HG03103 (cell line): ENCODE data around the gene SERGEF.

Experiments used
- ATAC-seq: cut with Tn5 transposase; IDR thresholded peaks from one replicate; pipeline ENCODE4 v1.9.1; 2021; ENCODE audit warnings: low read depth; ENCODE audit not compliant: unreplicated experiment

Gene SERGEF

DNA sequence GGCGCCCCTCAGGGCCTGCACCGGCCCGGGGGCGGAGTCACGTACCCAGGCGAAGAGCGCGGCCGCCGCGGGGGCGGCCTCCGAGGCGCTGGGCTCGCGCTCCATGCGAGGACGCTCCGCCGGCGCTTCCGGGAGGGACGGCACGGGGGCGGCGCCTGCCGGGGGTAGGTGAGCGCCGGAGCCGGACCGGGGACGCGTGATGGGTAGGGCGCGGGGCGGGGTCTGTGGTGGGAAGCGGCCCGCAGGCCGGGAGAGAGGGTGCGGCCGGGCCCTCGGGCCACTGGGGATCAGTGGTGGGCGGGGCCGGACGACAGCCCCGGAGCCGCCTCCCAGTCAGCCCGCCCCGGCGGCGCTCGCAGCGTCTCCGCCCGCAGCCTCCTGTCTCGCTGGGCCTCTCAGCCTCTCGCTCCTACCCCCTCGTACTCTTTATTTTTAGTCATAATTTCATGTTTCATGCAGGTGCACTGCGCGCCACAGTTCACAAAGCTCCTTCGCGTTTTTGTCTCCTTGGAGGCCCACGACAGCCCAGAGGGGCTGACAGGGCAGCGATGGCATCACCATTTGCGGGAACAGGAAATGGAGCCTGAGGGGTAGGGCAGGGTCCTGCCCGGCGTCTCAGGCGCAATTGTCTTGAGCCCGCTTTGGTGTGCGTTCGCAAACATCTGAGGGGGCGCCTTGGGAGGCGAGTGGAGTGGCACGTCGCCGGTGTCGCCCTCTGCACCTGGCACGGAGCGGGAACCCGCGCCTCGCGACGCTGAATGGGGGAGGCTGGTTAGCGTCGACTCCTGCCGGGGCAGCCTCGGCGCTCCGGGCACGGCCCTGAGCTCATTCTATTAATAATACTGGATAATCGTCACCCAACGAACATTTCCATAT lies at the start of gene SERGEF:
Gene SERGEF, minus strand, starts transcription at position 142 of the 876 bp plus-strand sequence. Its CDS starts 37 bp downstream, at position 105.
- ATAC-seq, result peak; percentile 95

- no peak for ATAC-seq
Observed at GRCh38 chr11:18061351-18061750, 48.5 kb upstream of the SERGEF start.

DNA sequence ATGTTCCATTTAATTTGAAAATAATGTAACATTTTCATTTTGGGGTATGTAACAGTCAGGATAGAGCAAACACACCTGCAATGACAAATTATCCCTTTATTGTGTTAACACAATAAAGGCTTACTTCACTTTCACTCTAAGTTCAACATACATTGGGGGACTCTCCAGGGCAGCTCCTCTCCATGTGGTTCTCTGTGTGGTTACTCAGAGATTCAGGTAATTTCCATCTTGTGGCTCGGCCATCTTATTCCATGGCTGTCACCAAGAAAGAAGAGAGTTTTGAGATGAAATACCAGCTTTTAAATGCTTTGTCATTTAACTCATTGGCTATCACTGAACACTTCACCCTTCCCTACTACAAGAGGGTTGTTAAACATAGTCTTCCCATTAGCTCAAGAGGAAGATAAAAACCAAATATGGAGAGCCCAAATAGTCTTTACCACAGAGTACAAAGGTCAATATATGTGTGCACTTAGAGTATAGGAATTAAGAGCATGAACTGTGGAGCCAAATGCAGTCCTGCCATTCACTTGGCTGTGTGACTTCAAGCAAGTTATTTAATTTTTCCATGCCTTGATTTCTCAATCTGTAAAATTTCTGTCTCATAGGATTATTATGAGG lies 43.8 kb upstream of the SERGEF start:
- ATAC-seq, result no peak

GRCh38 chr11:18054511-18055103 lies 41.8 kb upstream of the SERGEF start:
- ATAC-seq, result no peak

DNA sequence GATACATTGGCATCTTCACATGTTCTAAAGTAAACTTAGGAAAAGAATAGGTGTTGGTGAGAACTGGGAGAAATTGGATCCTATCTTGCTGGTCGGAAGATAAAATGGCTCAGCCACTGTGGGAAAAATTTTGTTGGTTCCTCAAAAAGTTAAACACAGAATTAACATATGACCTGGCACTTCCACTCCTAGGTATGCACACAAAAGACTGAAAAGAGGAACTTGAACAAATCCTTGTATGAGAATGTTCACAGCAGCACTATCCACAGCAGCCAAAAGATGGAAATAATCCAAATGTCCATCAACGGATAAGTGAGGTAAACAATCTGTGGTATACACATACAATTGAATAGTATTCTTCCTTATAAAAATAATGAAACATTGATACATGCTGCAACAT lies 38.0 kb upstream of the SERGEF start:
- ATAC-seq, result no peak

DNA sequence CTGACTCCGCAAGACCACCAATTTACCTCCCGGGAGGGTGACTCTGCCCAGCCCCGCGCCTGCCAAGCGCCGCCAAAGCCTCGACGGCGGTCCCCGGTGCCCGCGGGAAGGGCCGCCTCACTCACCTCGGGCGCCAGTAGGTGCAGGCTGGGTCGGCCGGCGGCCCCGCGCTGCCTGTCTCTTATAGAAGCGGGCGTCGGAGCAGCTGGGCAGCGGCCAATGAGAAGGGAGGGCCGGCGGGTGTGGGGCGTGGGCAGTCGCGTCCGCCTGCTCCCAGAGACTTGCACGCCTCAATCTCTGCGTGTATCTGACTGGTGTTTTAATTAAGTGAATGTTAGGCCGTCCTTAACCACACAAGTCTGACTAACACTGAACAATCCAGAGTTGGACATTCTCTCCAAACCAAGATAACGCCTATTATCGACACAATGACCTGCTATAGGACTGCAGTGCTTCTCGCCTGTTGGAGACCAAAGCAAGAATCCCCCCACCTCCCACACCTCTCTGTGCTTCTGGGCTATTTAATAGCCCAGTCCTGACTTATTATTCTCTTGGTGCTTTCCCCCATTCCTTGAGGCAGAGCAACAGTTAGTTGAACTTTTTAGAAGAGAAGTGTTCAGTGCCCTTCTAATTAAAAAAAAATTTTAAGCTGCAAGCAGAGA lies 33.4 kb upstream of the SERGEF start, which contains the start of gene TPH1:
Gene TPH1, minus strand, starts transcription at position 154 of the 662 bp plus-strand sequence. CDS start 5,507 bp downstream, outside the sequence.
- ATAC-seq, result no peak

GRCh38 chr11:18036456-18036855 lies 23.6 kb upstream of the SERGEF start:
- no peak for ATAC-seq

- no peak for ATAC-seq
Observed at GRCh38 chr11:18027475-18027874, 14.6 kb upstream of the SERGEF start.

- no peak for ATAC-seq
Observed at GRCh38 chr11:18022419-18022818, 9.6 kb upstream of the SERGEF start.

GRCh38 chr11:18019650-18020049 lies 6.8 kb upstream of the SERGEF start:
- no peak for ATAC-seq

DNA sequence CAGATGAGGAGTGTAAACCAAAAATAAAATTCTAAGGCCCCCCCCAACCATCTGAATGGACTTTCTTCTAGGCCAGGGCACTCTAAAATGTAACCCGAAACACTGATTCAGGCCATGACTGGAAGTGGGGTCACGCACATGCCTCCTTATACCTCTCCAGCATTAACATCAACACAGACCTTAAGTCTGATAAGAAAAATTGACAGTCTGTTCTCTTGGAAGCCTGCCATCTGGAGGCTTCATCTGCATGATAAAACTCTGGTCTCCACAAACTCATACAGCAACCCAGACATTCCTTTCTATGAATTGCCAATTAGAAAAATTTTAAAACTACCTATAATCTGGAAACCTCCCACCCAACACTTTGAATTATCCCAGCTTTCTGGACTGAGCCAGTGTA lies 3.9 kb upstream of the SERGEF start:
- no peak for ATAC-seq

GRCh38 chr11:18014876-18015275 lies 2.0 kb upstream of the SERGEF start:
- no peak for ATAC-seq

GRCh38 chr11:18013790-18014507 lies 1.1 kb upstream of the SERGEF start:
- no peak for ATAC-seq

- no peak for ATAC-seq
Observed at GRCh38 chr11:18012122-18012905, 533 bp downstream of the SERGEF start.

- no peak for ATAC-seq
Observed at GRCh38 chr11:18011633-18012032, 1.2 kb downstream of the SERGEF start.

DNA sequence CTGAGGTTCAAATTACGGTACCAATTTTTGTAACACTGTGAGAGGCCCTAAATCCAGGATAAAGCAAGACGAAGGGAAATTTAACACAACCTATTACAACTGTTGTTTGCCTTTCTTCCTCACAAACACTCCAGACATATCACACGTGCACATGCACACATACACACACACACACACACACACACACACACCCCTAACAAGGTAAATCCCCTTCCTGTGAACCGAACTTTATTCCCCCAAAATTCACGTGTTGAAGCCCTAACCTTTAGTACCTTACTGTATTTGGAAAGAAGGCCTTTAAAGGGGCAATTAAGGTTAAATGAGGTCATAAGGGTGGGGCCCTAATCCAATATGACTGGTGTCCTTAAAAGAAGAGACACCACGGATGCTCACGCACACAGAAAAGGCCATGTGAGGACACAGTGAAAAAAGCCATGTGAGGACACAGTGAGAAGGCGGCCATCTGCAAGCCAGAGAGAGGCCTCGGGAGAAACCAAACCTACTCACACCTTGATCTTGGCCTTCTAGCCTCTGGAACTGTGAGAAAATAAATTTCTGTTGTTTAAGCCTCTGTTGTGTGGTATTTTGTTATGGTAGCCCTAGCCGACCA lies 1.8 kb downstream of the SERGEF start:
- ATAC-seq, result no peak

DNA sequence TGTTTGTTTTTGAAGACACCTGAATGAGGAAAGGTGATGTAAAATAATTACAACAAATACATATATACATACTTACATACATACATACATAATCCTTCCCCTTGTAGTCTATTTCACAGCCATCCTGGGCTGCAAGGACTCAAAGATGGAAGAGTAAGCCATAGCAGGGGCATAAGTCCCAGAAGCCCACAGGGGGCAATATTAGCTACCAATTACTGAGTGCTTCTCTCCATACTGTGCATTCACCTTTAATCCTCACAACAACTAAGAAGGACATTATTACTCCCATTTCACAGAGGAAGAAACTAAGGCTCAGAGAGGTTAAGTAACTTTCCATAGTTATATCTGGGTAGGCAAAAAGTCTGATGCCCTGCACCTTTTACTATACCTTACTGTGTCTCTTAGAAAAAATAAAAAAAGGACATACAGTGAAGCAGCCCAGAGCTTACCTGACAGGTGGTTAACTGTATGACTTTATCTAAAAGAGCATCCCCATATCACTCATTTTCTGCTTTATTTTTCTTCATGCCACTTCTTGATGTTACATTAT lies 2.7 kb downstream of the SERGEF start:
- no peak for ATAC-seq

DNA sequence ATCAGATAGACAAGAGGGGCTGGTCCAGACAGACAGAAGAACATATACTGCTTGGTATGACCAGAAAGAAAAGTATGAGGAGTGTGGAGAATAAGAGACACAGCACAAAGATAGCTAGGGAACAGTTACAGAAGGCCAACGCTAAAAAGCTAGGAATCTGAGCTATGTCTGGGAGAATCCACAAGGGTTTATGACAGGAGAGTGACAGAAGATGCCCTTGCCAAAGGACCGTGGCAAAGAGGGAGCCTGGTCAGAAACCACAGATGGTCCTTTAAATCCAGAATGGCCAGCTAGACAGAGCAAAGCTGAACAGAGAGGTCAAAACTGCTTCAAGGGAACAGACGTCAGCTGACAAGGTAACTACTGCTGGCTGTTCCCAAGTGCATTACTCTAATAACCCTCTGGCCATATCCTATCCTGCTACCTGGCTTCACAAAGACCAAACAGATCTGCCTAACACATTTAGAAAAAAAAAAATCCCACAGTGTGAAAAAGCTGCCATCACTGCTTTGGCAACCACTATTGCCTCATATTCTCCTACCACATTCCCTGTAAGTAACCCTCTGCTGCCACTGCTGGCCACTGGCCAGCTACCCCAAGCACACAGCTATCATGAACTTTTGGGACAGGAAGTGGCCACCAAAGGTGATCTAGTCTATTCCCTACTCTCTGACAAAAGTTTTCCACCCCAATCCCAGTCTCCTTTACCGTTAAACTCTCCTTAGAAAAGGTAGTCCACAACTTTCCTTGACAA lies 7.3 kb downstream of the SERGEF start:
- ATAC-seq, result no peak
